Liver (tissue), 9 donors: ENCODE measurements around the gene OLFML2A. TPM values are rescaled to one million over a fixed set of nuclear protein-coding genes. Genes with fewer than 3 reads are reported as not detected.

ENCODE experiments used
- DNase-seq: peaks from one replicate; pipeline ENCODE4 v3.0.0-alpha.2; 2017; ENCODE audit warnings: low spot score
- H3K27ac ChIP-seq, 2 donors: one replicate each; pipeline ENCODE4 v1.7.0; 2013; ENCODE audit warnings: inconsistent platforms in 2 of 2, low read length in 2 of 2, control low read depth in 1 of 2, low read depth in 1 of 2, mild to moderate bottlenecking in 1 of 2
- H3K27me3 ChIP-seq, 4 donors: one replicate each; pipeline versions ENCODE4 v1.6.1 to v1.7.0; 2013; ENCODE audit warnings: low read length in 3 of 4, inconsistent platforms in 1 of 4, mild to moderate bottlenecking in 1 of 4, moderate library complexity in 1 of 4; ENCODE audit not compliant: control insufficient read depth in 4 of 4, insufficient read depth in 4 of 4
- H3K36me3 ChIP-seq, 4 donors: one replicate each; pipeline versions ENCODE4 v1.6.1 to v1.7.0; 2013; ENCODE audit warnings: low read length in 3 of 4, mild to moderate bottlenecking in 3 of 4, low read depth in 1 of 4, moderate library complexity in 1 of 4; ENCODE audit not compliant: control insufficient read depth in 4 of 4, insufficient read depth in 3 of 4
- H3K4me1 ChIP-seq, 4 donors: one replicate each; pipeline versions ENCODE4 v1.6.1 to v1.7.0; 2013; ENCODE audit warnings: low read length in 3 of 4, mild to moderate bottlenecking in 3 of 4, moderate library complexity in 1 of 4; ENCODE audit not compliant: control insufficient read depth in 4 of 4, insufficient read depth in 4 of 4
- H3K4me3 ChIP-seq, 3 donors: one replicate each; pipeline versions ENCODE4 v1.6.1 to v1.7.0; 2013; ENCODE audit warnings: low read length in 3 of 3, control low read depth in 1 of 3, low read depth in 1 of 3, mild to moderate bottlenecking in 1 of 3
- H3K9ac ChIP-seq, 2 donors: one replicate each; pipeline ENCODE4 v1.7.0; 2013; ENCODE audit warnings: low read length in 2 of 2, mild to moderate bottlenecking in 2 of 2, moderate library complexity in 2 of 2, control low read depth in 1 of 2, low read depth in 1 of 2
- H3K9me3 ChIP-seq, 4 donors: one replicate each; pipeline versions ENCODE4 v1.6.1 to v1.7.0; 2013; ENCODE audit warnings: low read length in 3 of 4; ENCODE audit not compliant: control insufficient read depth in 4 of 4
- ATF3 ChIP-seq: IDR thresholded peaks from 2 replicates; pipeline ENCODE4 v1.6.1; 2016; ENCODE audit warnings: antibody characterized with exemption
- CTCF ChIP-seq: fragments of 150-350 bp; IDR thresholded peaks from 2 replicates; pipeline ENCODE4 v1.5.1; 2017; ENCODE audit warnings: improper control_type of control experiment, low read depth, low read length; ENCODE audit not compliant: missing input control
- EGR1 ChIP-seq, 2 donors: IDR thresholded peaks; 2 replicates each; pipeline ENCODE4 v1.6.1; 2016 to 2018; ENCODE audit warnings: antibody characterized with exemption in 2 of 2, low read depth in 2 of 2
- FOXA1 ChIP-seq: IDR thresholded peaks from 2 replicates; pipeline ENCODE4 v1.6.1; 2016; ENCODE audit warnings: antibody characterized with exemption
- FOXA2 ChIP-seq: IDR thresholded peaks from 2 replicates; pipeline ENCODE4 v1.6.1; 2016; ENCODE audit warnings: antibody characterized with exemption
- GABPA ChIP-seq, 2 donors: IDR thresholded peaks in 1 of 2; conservative IDR thresholded peaks in 1 of 2; 2 replicates each; pipeline ENCODE4 v1.6.1; 2016; ENCODE audit warnings: antibody characterized with exemption in 2 of 2, mild to moderate bottlenecking in 1 of 2, moderate library complexity in 1 of 2
- HNF4A ChIP-seq, 2 donors: conservative IDR thresholded peaks; 2 replicates each; pipeline ENCODE4 v1.6.1; 2016; ENCODE audit warnings: antibody characterized with exemption in 2 of 2, mild to moderate bottlenecking in 2 of 2
- HNF4G ChIP-seq: IDR thresholded peaks from 2 replicates; pipeline ENCODE4 v1.6.1; 2016; ENCODE audit warnings: antibody characterized with exemption
- JUND ChIP-seq, 2 donors: IDR thresholded peaks; 2 replicates each; pipeline ENCODE4 v1.6.1; 2016; ENCODE audit warnings: antibody characterized with exemption in 2 of 2
- MAX ChIP-seq: IDR thresholded peaks from 2 replicates; pipeline ENCODE4 v1.6.1; 2016; ENCODE audit warnings: antibody characterized with exemption
- NR2F2 ChIP-seq: IDR thresholded peaks from 2 replicates; pipeline ENCODE4 v1.6.1; 2016; ENCODE audit warnings: antibody characterized with exemption
- RAD21 ChIP-seq, 2 donors: IDR thresholded peaks; 2 replicates each; pipeline ENCODE4 v1.6.1; 2016; ENCODE audit warnings: antibody characterized with exemption in 2 of 2, mild to moderate bottlenecking in 2 of 2
- SP1 ChIP-seq: IDR thresholded peaks from 2 replicates; pipeline ENCODE4 v1.6.1; 2018; ENCODE audit warnings: antibody characterized with exemption, mild to moderate bottlenecking
- TAF1 ChIP-seq: conservative IDR thresholded peaks from 2 replicates; pipeline ENCODE4 v1.6.1; 2016; ENCODE audit warnings: antibody characterized with exemption, mild to moderate bottlenecking
- WGBS: extraction: QIAGEN DNeasy Blood & Tissue Kit; methylation state at CpG from one replicate; pipeline ENCODE4 v1.1.7; 2013; 5-methylcytosine and 5-hydroxymethylcytosine counted together
- polyA plus RNA-seq, 2 donors: library from polyadenylated mRNA; stranded (reverse) in 1 of 2; unstranded in 1 of 2; fragments of 200-250 nt in 1 of 2; fragments of >200 nt in 1 of 2; fragmentation: Nextera tagmentation in 1 of 2; extraction: Ambion mirVana in 1 of 2; gene quantifications; one replicate each; pipeline versions ENCODE4 v1.2.1 to v1.2.3, GENCODE V29; 2013 to 2015
- total RNA-seq, 2 donors: library from RNA; depleted of rRNA; stranded (reverse); fragments of >200 nt; gene quantifications; one replicate each; pipeline ENCODE4 v1.2.3, GENCODE V29; 2014
- TF ChIP-seq, protein P1 (sequence below): IDR thresholded peaks from 2 replicates; pipeline ENCODE4 v1.6.1; 2016; ENCODE audit warnings: antibody characterized with exemption
- TF ChIP-seq, protein P2 (sequence below): IDR thresholded peaks from 2 replicates; pipeline ENCODE4 v1.6.1; 2016; ENCODE audit warnings: antibody characterized with exemption, mild to moderate bottlenecking
- donor health status: healthy.
- donor health status: healthy.
- donor health status: healthy.
- donor health status: healthy.
- donor health status: healthy.

OLFML2A gene
- total and polyA plus RNA-seq, 4 donors: 0.15 to 1.1 (median 0.53) TPM

- TF ChIP-seq, protein P1, sequence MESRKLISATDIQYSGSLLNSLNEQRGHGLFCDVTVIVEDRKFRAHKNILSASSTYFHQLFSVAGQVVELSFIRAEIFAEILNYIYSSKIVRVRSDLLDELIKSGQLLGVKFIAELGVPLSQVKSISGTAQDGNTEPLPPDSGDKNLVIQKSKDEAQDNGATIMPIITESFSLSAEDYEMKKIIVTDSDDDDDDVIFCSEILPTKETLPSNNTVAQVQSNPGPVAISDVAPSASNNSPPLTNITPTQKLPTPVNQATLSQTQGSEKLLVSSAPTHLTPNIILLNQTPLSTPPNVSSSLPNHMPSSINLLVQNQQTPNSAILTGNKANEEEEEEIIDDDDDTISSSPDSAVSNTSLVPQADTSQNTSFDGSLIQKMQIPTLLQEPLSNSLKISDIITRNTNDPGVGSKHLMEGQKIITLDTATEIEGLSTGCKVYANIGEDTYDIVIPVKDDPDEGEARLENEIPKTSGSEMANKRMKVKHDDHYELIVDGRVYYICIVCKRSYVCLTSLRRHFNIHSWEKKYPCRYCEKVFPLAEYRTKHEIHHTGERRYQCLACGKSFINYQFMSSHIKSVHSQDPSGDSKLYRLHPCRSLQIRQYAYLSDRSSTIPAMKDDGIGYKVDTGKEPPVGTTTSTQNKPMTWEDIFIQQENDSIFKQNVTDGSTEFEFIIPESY: no peak
- TF ChIP-seq FOXA1 (no peak), RAD21 (IDR thresholded peaks at IDR 0.05) (no peak), HNF4A (conservative IDR thresholded peaks at IDR 0.05) (no peak)
These were observed 76.7 kb downstream of the OLFML2A start (continued) for GRCh38 chr9:124853605-124854143.

DNA sequence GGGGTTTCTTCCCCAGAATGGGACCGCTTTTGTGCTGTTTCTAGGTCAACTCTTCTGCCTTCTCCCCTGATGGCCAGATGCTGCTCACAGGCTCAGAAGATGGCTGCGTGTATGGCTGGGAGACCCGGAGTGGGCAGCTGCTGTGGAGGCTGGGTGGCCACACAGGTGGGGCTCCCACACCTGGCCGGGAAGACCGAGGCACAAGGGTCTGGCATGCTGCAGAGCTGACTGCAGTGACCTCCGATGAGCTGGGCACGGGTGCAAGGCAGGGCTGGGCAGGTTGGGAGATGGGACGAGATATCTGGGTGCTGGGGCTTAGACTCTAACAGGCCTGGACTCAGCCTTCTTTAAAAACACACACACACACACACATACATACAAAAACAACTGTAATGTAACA, 77.2 kb downstream of the OLFML2A start:
- Histone ChIP-seq H3K27ac (no peak overlapping the region), H3K27me3 (no peaks in the 10 kb centered on the region), H3K9me3 (no peaks in the 10 kb centered on the region), H3K36me3 (peaks cover 9 to 27% (median 16%) of the 10 kb centered on the region in 4 donors), H3K9ac (no peak overlapping the region), H3K4me3 (no peak overlapping the region), H3K4me1 (peaks cover 2 to 13% (median 10%) of the 10 kb centered on the region in 4 donors)
- 86% methylated on average over 8 of the region's 8 CpGs for WGBS
- TF ChIP-seq NR2F2 (no peak), RAD21 (IDR thresholded peaks at IDR 0.05) (no peak), JUND (IDR thresholded peaks at IDR 0.05) (no peak), GABPA (IDR thresholded peaks at IDR 0.05 in 1 of 2, conservative IDR thresholded peaks at IDR 0.05 in 1 of 2) (no peak), HNF4G (no peak), ATF3 (no peak), FOXA2 (no peak), MAX (no peak), SP1 (no peak), CTCF (no peak), TAF1 (no peak), EGR1 (IDR thresholded peaks at IDR 0.05; ENCODE audit: low read depth in 2 of 2) (no peak)
- TF ChIP-seq, protein P2, sequence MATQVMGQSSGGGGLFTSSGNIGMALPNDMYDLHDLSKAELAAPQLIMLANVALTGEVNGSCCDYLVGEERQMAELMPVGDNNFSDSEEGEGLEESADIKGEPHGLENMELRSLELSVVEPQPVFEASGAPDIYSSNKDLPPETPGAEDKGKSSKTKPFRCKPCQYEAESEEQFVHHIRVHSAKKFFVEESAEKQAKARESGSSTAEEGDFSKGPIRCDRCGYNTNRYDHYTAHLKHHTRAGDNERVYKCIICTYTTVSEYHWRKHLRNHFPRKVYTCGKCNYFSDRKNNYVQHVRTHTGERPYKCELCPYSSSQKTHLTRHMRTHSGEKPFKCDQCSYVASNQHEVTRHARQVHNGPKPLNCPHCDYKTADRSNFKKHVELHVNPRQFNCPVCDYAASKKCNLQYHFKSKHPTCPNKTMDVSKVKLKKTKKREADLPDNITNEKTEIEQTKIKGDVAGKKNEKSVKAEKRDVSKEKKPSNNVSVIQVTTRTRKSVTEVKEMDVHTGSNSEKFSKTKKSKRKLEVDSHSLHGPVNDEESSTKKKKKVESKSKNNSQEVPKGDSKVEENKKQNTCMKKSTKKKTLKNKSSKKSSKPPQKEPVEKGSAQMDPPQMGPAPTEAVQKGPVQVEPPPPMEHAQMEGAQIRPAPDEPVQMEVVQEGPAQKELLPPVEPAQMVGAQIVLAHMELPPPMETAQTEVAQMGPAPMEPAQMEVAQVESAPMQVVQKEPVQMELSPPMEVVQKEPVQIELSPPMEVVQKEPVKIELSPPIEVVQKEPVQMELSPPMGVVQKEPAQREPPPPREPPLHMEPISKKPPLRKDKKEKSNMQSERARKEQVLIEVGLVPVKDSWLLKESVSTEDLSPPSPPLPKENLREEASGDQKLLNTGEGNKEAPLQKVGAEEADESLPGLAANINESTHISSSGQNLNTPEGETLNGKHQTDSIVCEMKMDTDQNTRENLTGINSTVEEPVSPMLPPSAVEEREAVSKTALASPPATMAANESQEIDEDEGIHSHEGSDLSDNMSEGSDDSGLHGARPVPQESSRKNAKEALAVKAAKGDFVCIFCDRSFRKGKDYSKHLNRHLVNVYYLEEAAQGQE: no peak
- no peak for DNase-seq
